ENCODE data around the gene HSPBP1. TPM values are rescaled to one million over a fixed set of nuclear protein-coding genes. Genes with fewer than 3 reads are reported as not detected.

The HSPBP1 gene
- total RNA-seq, 1 donor from 2014 or later, result 15.0 TPM

DNA sequence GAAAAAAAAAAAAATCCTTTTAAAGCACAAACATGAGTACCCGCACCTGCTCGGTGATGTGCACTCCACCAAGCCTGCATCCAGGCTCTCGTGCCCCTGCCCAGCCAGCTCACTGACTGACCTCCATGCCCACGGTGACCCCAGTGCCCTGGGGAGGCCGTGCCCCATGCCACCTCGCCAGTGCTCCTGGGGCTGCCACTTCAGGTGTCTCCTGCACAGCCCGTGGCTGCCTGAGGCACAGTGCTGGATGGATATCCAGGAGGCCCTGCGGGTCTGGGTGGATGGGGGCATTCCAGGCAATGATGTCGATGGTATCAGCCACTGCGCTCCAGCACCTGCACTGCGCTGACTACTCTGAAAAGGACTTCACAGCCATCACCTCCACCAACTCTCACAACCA lies 30.1 kb downstream of the HSPBP1 start:
- no peaks in the 10 kb centered on the region for H3K4me1 ChIP-seq
- H3K9me3 ChIP-seq (ENCODE audit: low read depth), result no peaks in the 10 kb centered on the region
- no peak overlapping the region for H3K9ac ChIP-seq
- no peaks in the 10 kb centered on the region for H3F3A ChIP-seq (ENCODE audit: low read depth)
- Mint-ChIP-seq H3K4me3 (no peak overlapping the region), H3K4me1 (peaks cover 17% of the 10 kb centered on the region), H3K36me3 (no peaks in the 10 kb centered on the region), H3K27me3 (ENCODE audit: insufficient read depth, low read depth) (peaks cover 2% of the 10 kb centered on the region), H3K27ac (no peak overlapping the region), H3K9me3 (no peaks in the 10 kb centered on the region)
- no peak overlapping the region for H2AFZ ChIP-seq (replicated peaks)
- peaks cover 73% of the 10 kb centered on the region for H3K79me2 ChIP-seq (ENCODE audit: low read depth)
- no peaks in the 10 kb centered on the region for H3K27me3 ChIP-seq
- no peak overlapping the region for H3K27ac ChIP-seq
- H3K4me2 ChIP-seq, result no peak overlapping the region
- TF ChIP-seq, protein P1, sequence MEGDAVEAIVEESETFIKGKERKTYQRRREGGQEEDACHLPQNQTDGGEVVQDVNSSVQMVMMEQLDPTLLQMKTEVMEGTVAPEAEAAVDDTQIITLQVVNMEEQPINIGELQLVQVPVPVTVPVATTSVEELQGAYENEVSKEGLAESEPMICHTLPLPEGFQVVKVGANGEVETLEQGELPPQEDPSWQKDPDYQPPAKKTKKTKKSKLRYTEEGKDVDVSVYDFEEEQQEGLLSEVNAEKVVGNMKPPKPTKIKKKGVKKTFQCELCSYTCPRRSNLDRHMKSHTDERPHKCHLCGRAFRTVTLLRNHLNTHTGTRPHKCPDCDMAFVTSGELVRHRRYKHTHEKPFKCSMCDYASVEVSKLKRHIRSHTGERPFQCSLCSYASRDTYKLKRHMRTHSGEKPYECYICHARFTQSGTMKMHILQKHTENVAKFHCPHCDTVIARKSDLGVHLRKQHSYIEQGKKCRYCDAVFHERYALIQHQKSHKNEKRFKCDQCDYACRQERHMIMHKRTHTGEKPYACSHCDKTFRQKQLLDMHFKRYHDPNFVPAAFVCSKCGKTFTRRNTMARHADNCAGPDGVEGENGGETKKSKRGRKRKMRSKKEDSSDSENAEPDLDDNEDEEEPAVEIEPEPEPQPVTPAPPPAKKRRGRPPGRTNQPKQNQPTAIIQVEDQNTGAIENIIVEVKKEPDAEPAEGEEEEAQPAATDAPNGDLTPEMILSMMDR (IDR thresholded peaks at IDR 0.05), result no peak
- TF ChIP-seq EZH2 (IDR thresholded peaks at IDR 0.05) (no peak), EZH2phosphoT487 (IDR thresholded peaks at IDR 0.05) (no peak)
- no peak for DNase-seq (ENCODE audit: low spot score)
- no peaks in the 10 kb centered on the region for H3K36me3 ChIP-seq
- H4K20me1 ChIP-seq (ENCODE audit: low read depth), result peaks cover 79% of the 10 kb centered on the region
- no peak overlapping the region for H3K4me3 ChIP-seq

DNA sequence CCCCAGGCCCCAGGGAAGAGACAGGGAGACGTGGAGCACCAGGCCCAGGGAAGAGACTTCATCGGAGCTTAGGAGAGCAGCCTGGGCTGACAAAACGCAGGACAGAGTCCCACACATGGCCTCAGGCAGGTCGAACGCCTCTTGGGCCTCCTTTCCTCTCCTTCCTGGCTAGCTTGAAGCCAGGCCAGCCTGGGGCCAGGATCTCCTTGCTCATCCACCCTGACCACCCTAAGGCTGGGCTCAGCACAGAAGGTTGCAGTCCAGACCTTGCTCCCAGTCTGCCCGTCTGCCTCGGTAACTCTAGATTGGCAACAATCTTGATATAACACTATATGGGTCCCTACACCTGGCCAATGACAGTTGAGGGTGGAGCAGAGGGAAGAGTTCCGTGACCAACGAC lies 31.2 kb downstream of the HSPBP1 start:
- peaks cover 62% of the 10 kb centered on the region for H3K79me2 ChIP-seq (ENCODE audit: low read depth)
- peak overlapping the region; percentile 27 for H3K9ac ChIP-seq
- Mint-ChIP-seq H3K36me3 (peaks cover 2% of the 10 kb centered on the region), H3K27ac (peak overlapping the region; percentile 86), H3K4me1 (peaks cover 10% of the 10 kb centered on the region), H3K27me3 (ENCODE audit: insufficient read depth, low read depth) (peaks cover 3% of the 10 kb centered on the region), H3K4me3 (no peak overlapping the region), H3K9me3 (no peaks in the 10 kb centered on the region)
- TF ChIP-seq, protein P1 (IDR thresholded peaks at IDR 0.05), result no peak
- no peak for TF ChIP-seq EZH2 (IDR thresholded peaks at IDR 0.05)
- no peak for TF ChIP-seq EZH2phosphoT487 (IDR thresholded peaks at IDR 0.05)
- H3K4me1 ChIP-seq, result no peaks in the 10 kb centered on the region
- no peaks in the 10 kb centered on the region for H3F3A ChIP-seq (ENCODE audit: low read depth)
- no peak overlapping the region for H3K4me3 ChIP-seq
- no peak overlapping the region for H3K27ac ChIP-seq
- no peaks in the 10 kb centered on the region for H3K27me3 ChIP-seq
- peaks cover 69% of the 10 kb centered on the region for H4K20me1 ChIP-seq (ENCODE audit: low read depth)
- H3K36me3 ChIP-seq, result no peaks in the 10 kb centered on the region
- no peak overlapping the region for H2AFZ ChIP-seq (replicated peaks)
- DNase-seq (ENCODE audit: low spot score), result no peak
- no peaks in the 10 kb centered on the region for H3K9me3 ChIP-seq (ENCODE audit: low read depth)
- H3K4me2 ChIP-seq, result no peak overlapping the region

DNA sequence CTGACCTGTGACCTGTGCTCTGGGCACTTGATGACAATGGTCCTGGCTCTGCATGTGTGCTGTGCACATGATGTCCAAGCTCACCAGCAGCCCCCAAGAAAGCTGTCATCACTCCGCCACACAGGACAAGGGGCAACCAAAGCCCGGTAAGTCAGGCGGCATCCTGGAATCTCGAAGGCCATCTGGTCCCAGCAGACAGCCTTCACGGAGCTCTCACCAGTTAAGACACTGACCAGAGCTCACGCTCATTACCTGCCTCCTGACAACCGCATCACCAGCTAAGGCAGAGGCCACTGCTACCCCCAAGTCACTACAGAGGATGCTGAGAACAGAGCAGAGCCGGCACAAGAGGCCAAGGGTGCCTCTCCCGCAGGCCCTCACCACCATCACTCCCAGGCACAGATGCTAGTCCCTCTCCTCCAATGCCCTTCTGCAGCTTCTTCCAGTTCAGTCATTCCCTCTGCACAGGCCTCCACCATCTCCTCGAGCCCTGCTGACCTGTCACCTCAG lies 31.7 kb downstream of the HSPBP1 start:
- Mint-ChIP-seq H3K36me3 (peaks cover 4% of the 10 kb centered on the region), H3K27ac (no peak overlapping the region), H3K4me3 (no peak overlapping the region), H3K9me3 (no peaks in the 10 kb centered on the region), H3K4me1 (peaks cover 6% of the 10 kb centered on the region), H3K27me3 (ENCODE audit: insufficient read depth, low read depth) (peaks cover 3% of the 10 kb centered on the region)
- H2AFZ ChIP-seq (replicated peaks), result no peak overlapping the region
- H3F3A ChIP-seq (ENCODE audit: low read depth), result no peaks in the 10 kb centered on the region
- no peak overlapping the region for H3K4me2 ChIP-seq
- H3K36me3 ChIP-seq, result no peaks in the 10 kb centered on the region
- TF ChIP-seq EZH2phosphoT487 (IDR thresholded peaks at IDR 0.05) (no peak), EZH2 (IDR thresholded peaks at IDR 0.05) (no peak)
- TF ChIP-seq, protein P1 (IDR thresholded peaks at IDR 0.05), result no peak
- DNase-seq (ENCODE audit: low spot score), result no peak
- peak overlapping the region; percentile 27 for H3K9ac ChIP-seq
- H3K27me3 ChIP-seq, result no peaks in the 10 kb centered on the region
- H3K79me2 ChIP-seq (ENCODE audit: low read depth), result peaks cover 57% of the 10 kb centered on the region
- no peaks in the 10 kb centered on the region for H3K4me1 ChIP-seq
- H4K20me1 ChIP-seq (ENCODE audit: low read depth), result peaks cover 67% of the 10 kb centered on the region
- H3K9me3 ChIP-seq (ENCODE audit: low read depth), result no peaks in the 10 kb centered on the region
- no peak overlapping the region for H3K4me3 ChIP-seq
- no peak overlapping the region for H3K27ac ChIP-seq

All from neural progenitor cell (in vitro differentiated cells).